ENCODE measurements around the gene DIAPH1. TPM values are rescaled to one million over a fixed set of nuclear protein-coding genes. Genes with fewer than 3 reads are reported as not detected.

DIAPH1 gene
- total RNA-seq, 1 experiment from 2014 or later, result 117 TPM

- H2BK5ac ChIP-seq (ENCODE audit: insufficient read length, low read length), result no peak overlapping the region
- no peak for DNase-seq
- H3K4me1 ChIP-seq (ENCODE audit: insufficient read depth, low read length), result no peaks in the 10 kb centered on the region
- no peak overlapping the region for H3K56ac ChIP-seq (ENCODE audit: insufficient read length, low read depth, low read length)
- no peaks in the 10 kb centered on the region for H3K79me2 ChIP-seq (ENCODE audit: insufficient read depth, low read length)
- no peak overlapping the region for H2AFZ ChIP-seq (ENCODE audit: low read length)
- no peak overlapping the region for H2BK12ac ChIP-seq (ENCODE audit: insufficient read length, low read depth, low read length)
- no peak overlapping the region for H3K4me3 Mint-ChIP-seq
- H3K27ac Mint-ChIP-seq, result no peak overlapping the region
- no peaks in the 10 kb centered on the region for H3K27me3 ChIP-seq (ENCODE audit: insufficient read depth, low read length)
- no peak overlapping the region for H2AK5ac ChIP-seq (ENCODE audit: insufficient read length, low read length)
- H3K9ac ChIP-seq (ENCODE audit: extremely low read depth, insufficient read length, low read length), result no peak overlapping the region
- H3K18ac ChIP-seq (ENCODE audit: insufficient read length, low read depth, low read length), result no peak overlapping the region
- H2BK15ac ChIP-seq (ENCODE audit: low read depth, low read length), result no peak overlapping the region
- H4K91ac ChIP-seq (ENCODE audit: insufficient read length, low read depth, low read length), result no peak overlapping the region
- WGBS (ENCODE audit: extremely low coverage, insufficient read length, low lambda C conversion rate), result no CpG with 5 or more reads among the region's 2 CpGs
- no peaks in the 10 kb centered on the region for H3K4me1 Mint-ChIP-seq
- H3K27me3 Mint-ChIP-seq (ENCODE audit: low read depth), result no peaks in the 10 kb centered on the region
- no peak for TF ChIP-seq CTCF (conservative IDR thresholded peaks at IDR 0.05)
- H4K5ac ChIP-seq (ENCODE audit: insufficient read length, low read depth, low read length), result no peak overlapping the region
- peaks cover 35 to 91% (median 68%) of the 10 kb centered on the region in 3 experiments for H3K36me3 Mint-ChIP-seq (ENCODE audit: insufficient read depth in 1 of 3, low read depth in 3 of 3)
- no peaks in the 10 kb centered on the region for H3K9me3 ChIP-seq (ENCODE audit: control insufficient read depth, low read depth, low read length)
- no peaks in the 10 kb centered on the region for H3K79me1 ChIP-seq (ENCODE audit: insufficient read depth, low read depth, low read length, poor library complexity, severe bottlenecking)
- H3K14ac ChIP-seq (ENCODE audit: insufficient read depth, low read length), result no peak overlapping the region
- H2BK20ac ChIP-seq (ENCODE audit: low read depth, low read length, poor library complexity, severe bottlenecking), result no peak overlapping the region
- no peak overlapping the region for H4K8ac ChIP-seq (replicated peaks; ENCODE audit: insufficient read length, low read depth, low read length)
- H4K20me1 ChIP-seq (ENCODE audit: control insufficient read depth, insufficient read depth, insufficient read length), result no peaks in the 10 kb centered on the region
- H3K23me2 ChIP-seq (ENCODE audit: insufficient read length, low read depth, low read length, poor library complexity, severe bottlenecking), result no peaks in the 10 kb centered on the region
- H3K9me3 Mint-ChIP-seq, result no peaks in the 10 kb centered on the region
- no peak overlapping the region for H3T11ph ChIP-seq (ENCODE audit: low read length)
- no peak overlapping the region for H3K4me2 ChIP-seq (ENCODE audit: insufficient read depth, insufficient read length, low read length)
- no peak overlapping the region for H3K27ac ChIP-seq (ENCODE audit: insufficient read length, low read depth, low read length)
- H3K4ac ChIP-seq (ENCODE audit: low read depth, low read length), result no peak overlapping the region
- H3K23ac ChIP-seq (ENCODE audit: insufficient read length, low read depth, low read length), result no peak overlapping the region
- H2BK120ac ChIP-seq (ENCODE audit: low read depth, low read length, poor library complexity, severe bottlenecking), result no peak overlapping the region
These were observed 44.7 kb downstream of the DIAPH1 start for GRCh38 chr5:141574122-141574510.

All from H9 (cell line).